ENCODE data around the gene UST. TPM values are rescaled to one million over a fixed set of nuclear protein-coding genes. Genes with fewer than 3 reads are reported as not detected.

The UST gene
- total RNA-seq, 2 experiments from 2014 or later = 1.4 to 4.1 TPM

DNA sequence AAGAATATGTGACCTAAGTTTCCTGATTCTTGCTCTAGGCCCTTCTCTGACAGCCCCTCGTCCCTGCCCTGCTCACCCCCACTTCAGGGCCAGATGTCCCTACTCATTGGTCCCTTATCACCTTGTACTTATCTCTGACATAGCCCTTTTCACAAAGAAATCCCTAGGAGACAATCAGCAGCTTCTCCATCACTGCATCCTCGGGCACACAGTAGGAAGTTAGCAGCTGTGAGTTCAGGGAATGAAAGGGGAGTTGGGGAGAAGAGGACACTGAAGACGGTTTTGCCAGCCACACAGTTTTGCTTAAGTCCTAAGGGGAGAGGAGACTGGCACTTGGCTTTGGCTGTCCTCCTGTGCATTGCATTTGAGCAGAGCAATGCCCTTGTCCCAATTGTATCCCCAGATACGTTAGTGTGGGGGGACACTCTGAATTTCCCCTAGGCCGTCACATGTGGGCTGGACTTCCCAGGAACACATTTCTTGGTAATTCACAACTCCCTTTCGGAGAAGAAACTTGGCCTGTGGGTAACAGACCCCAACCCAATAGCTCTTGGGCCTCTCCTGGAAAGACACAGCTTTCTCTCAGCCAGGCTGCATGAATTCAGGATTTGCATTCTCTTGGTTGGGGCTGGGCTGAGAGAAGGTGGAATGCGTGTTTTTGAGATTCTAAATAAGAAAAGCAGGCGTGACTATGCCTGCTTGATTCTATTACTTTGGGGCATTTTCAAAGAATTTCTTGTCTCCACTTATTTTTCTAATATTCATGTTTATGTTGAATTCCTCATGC is 177.6 kb downstream of the UST start:
- no peak overlapping the region for H2AFZ ChIP-seq (ENCODE audit: low read length)
- H3K36me3 ChIP-seq (ENCODE audit: insufficient read depth, low read length) = no peaks in the 10 kb centered on the region
- H4K20me1 ChIP-seq (ENCODE audit: insufficient read depth, low read length) = no peaks in the 10 kb centered on the region
- CTCF ChIA-PET (ENCODE audit: unreplicated experiment) = no interaction called here
- no peak overlapping the region for H3K4me3 ChIP-seq (ENCODE audit: low read depth, low read length, poor library complexity, severe bottlenecking)
- no peaks in the 10 kb centered on the region for H3K79me2 ChIP-seq (ENCODE audit: insufficient read depth, low read depth, low read length)
- intact Hi-C loops (cut with micrococcal nuclease; ENCODE audit: unreplicated experiment) = no loop called here
- TF ChIP-seq CTCF (conservative IDR thresholded peaks at IDR 0.05; ENCODE audit: low read length) (no peak), EZH2phosphoT487 (IDR thresholded peaks at IDR 0.05; ENCODE audit: borderline replicate concordance, low read depth, low read length) (no peak)
- POLR2A ChIA-PET = interaction anchor here (0.5 to 0.7 kb wide), 3 partner anchors 11 to 693 kb away, joined by 3 to 4 read pairs (median 3); no protein-coding TSS in a partner anchor
- no peaks in the 10 kb centered on the region for H3K4me1 ChIP-seq (ENCODE audit: insufficient read depth, low read length, poor library complexity, severe bottlenecking)
- no TSS peak for BruUV-seq (replicated peaks)
- no peak overlapping the region for H3K4me2 ChIP-seq (ENCODE audit: low read length)
- no peak for DNase-seq (ENCODE audit: low spot score)
- H3K9me3 ChIP-seq (ENCODE audit: low read length) = no peaks in the 10 kb centered on the region
- H3K9me2 ChIP-seq (ENCODE audit: insufficient read depth, low read length) = no peaks in the 10 kb centered on the region
- H3K27ac ChIP-seq (ENCODE audit: low read depth, low read length, poor library complexity, severe bottlenecking) = no peak overlapping the region

DNA sequence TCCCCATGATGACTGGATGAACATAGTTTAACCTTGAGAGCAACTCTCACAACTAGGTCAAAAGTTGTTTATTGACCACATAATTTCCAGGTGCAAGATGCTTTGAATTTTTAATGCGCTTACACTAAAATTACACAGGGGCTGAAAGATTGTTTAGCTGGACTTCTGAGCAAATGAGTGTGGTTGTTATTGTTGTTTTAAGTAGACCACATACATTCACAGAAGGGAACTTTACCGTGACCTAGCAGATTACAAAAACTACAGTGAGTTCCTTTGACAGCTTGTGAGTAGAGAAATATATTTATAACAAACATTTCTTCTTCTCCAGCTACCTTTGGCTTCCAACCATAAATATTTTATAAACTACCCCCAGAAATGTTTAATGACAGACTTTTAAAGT is 178.9 kb downstream of the UST start:
- TF ChIP-seq CTCF (conservative IDR thresholded peaks at IDR 0.05; ENCODE audit: low read length) = no peak
- TF ChIP-seq EZH2phosphoT487 (IDR thresholded peaks at IDR 0.05; ENCODE audit: borderline replicate concordance, low read depth, low read length) = no peak
- no peaks in the 10 kb centered on the region for H3K79me2 ChIP-seq (ENCODE audit: insufficient read depth, low read depth, low read length)
- no peak overlapping the region for H2AFZ ChIP-seq (ENCODE audit: low read length)
- no peaks in the 10 kb centered on the region for H3K36me3 ChIP-seq (ENCODE audit: insufficient read depth, low read length)
- no peak overlapping the region for H3K4me3 ChIP-seq (ENCODE audit: low read depth, low read length, poor library complexity, severe bottlenecking)
- intact Hi-C loops (cut with micrococcal nuclease; ENCODE audit: unreplicated experiment) = no loop called here
- no TSS peak for BruUV-seq (replicated peaks)
- no peak overlapping the region for H3K27ac ChIP-seq (ENCODE audit: low read depth, low read length, poor library complexity, severe bottlenecking)
- no peaks in the 10 kb centered on the region for H4K20me1 ChIP-seq (ENCODE audit: insufficient read depth, low read length)
- no peaks in the 10 kb centered on the region for H3K9me3 ChIP-seq (ENCODE audit: low read length)
- no peak for DNase-seq (ENCODE audit: low spot score)
- no peaks in the 10 kb centered on the region for H3K4me1 ChIP-seq (ENCODE audit: insufficient read depth, low read length, poor library complexity, severe bottlenecking)
- H3K4me2 ChIP-seq (ENCODE audit: low read length) = no peak overlapping the region
- CTCF ChIA-PET (ENCODE audit: unreplicated experiment) = no interaction called here
- no peaks in the 10 kb centered on the region for H3K9me2 ChIP-seq (ENCODE audit: insufficient read depth, low read length)
- POLR2A ChIA-PET = no interaction called here

DNA sequence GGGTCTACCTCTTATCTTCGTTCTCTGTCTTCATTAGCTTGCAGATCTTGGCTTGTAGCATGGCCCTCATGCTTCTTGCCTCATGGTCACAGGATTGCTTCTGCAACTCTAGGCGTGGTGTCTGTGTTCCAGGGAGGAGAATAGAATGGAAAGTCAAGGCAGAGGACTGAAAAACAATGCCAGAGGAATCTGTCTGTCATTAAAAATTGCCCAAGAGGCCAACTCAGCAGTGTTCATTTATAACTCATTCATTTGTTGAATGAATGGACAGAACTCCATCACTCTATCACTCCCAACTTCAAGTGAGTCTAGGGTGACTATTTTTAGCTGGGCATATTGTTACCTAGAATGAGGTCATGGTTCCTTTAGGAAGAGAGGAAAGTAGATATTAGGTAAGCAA is 179.6 kb downstream of the UST start:
- no peak overlapping the region for H3K27ac ChIP-seq (ENCODE audit: low read depth, low read length, poor library complexity, severe bottlenecking)
- no peak overlapping the region for H3K4me2 ChIP-seq (ENCODE audit: low read length)
- intact Hi-C loops (cut with micrococcal nuclease; ENCODE audit: unreplicated experiment) = no loop called here
- H4K20me1 ChIP-seq (ENCODE audit: insufficient read depth, low read length) = no peaks in the 10 kb centered on the region
- H3K9me2 ChIP-seq (ENCODE audit: insufficient read depth, low read length) = no peaks in the 10 kb centered on the region
- no TSS peak for BruUV-seq (replicated peaks)
- no peaks in the 10 kb centered on the region for H3K79me2 ChIP-seq (ENCODE audit: insufficient read depth, low read depth, low read length)
- no peak for TF ChIP-seq EZH2phosphoT487 (IDR thresholded peaks at IDR 0.05; ENCODE audit: borderline replicate concordance, low read depth, low read length)
- TF ChIP-seq CTCF (conservative IDR thresholded peaks at IDR 0.05; ENCODE audit: low read length) = no peak
- H2AFZ ChIP-seq (ENCODE audit: low read length) = no peak overlapping the region
- no peak overlapping the region for H3K4me3 ChIP-seq (ENCODE audit: low read depth, low read length, poor library complexity, severe bottlenecking)
- ChIA-PET POLR2A (no interaction called here), CTCF (ENCODE audit: unreplicated experiment) (no interaction called here)
- H3K4me1 ChIP-seq (ENCODE audit: insufficient read depth, low read length, poor library complexity, severe bottlenecking) = no peaks in the 10 kb centered on the region
- no peaks in the 10 kb centered on the region for H3K9me3 ChIP-seq (ENCODE audit: low read length)
- no peaks in the 10 kb centered on the region for H3K36me3 ChIP-seq (ENCODE audit: insufficient read depth, low read length)
- no peak for DNase-seq (ENCODE audit: low spot score)

All from OCI-LY7 (cell line).